SK-N-SH (cell line): Measurements from ENCODE around the gene SLC9A7. TPM values are rescaled to one million over a fixed set of nuclear protein-coding genes. Genes with fewer than 3 reads are reported as not detected.

Source experiments
- CTCF ChIA-PET: fragments of 300-600, 350-600 bp; formaldehyde crosslinking; extraction: SDS; loops from one replicate; lab custom pipeline; 2021; lab: Yijun Ruan, JAX
- POLR2A ChIA-PET: fragments of 350-600 bp; sonication (Branson Sonifier 250); formaldehyde crosslinking; extraction: SDS; loops from one replicate; lab custom pipeline; 2020; ENCODE audit warnings: antibody characterized with exemption, inconsistent platforms; lab: Yijun Ruan, JAX
- DNase-seq: peaks from one replicate; pipeline ENCODE4 v3.0.0; 2012
- H2AFZ ChIP-seq: fragments of 200-600 bp; sonication (generic); 2 replicates; pipeline ENCODE4 v1.8.1; 2016; ENCODE audit warnings: antibody characterized with exemption, mild to moderate bottlenecking, low read depth
- H3F3A ChIP-seq: fragments of 200-600 bp; sonication (generic); replicated peaks from 2 replicates; pipeline ENCODE3; 2016; ENCODE audit warnings: antibody characterized with exemption, mild to moderate bottlenecking; ENCODE audit not compliant: insufficient read depth
- H3K27ac ChIP-seq, 2 experiments: fragments of 200-500 bp in 1 of 2; fragments of 200-600 bp in 1 of 2; sonication (Bioruptor generic) in 1 of 2; sonication (generic), shearing (Covaris generic) in 1 of 2; 2 replicates each; pipeline versions ENCODE4 v1.5.1 to v1.6.1; 2014 to 2016; ENCODE audit warnings: low read depth in 2 of 2, inconsistent platforms in 1 of 2, low read length in 1 of 2, mild to moderate bottlenecking in 1 of 2, mixed read lengths in 1 of 2
- H3K27me3 ChIP-seq: fragments of 200-600 bp; sonication (generic), shearing (Covaris generic); 2 replicates; pipeline ENCODE4 v1.6.1; 2016; ENCODE audit warnings: mixed run types; ENCODE audit not compliant: insufficient read depth
- H3K36me3 ChIP-seq, 2 experiments: fragments of 200-500 bp in 1 of 2; fragments of 200-600 bp in 1 of 2; sonication (Bioruptor generic) in 1 of 2; sonication (generic) in 1 of 2; replicated peaks in 1 of 2; 2 replicates each; pipeline versions ENCODE3 to v1.5.1; 2014 to 2016; ENCODE audit warnings: low read length in 1 of 2, mild to moderate bottlenecking in 1 of 2; ENCODE audit not compliant: insufficient read depth in 2 of 2, control insufficient read depth in 1 of 2
- H3K4me1 ChIP-seq, 2 experiments: fragments of 200-500 bp in 1 of 2; fragments of 200-600 bp in 1 of 2; sonication (Bioruptor generic) in 1 of 2; sonication (generic), shearing (Covaris generic) in 1 of 2; 2 replicates each; pipeline versions ENCODE4 v1.5.1 to v1.6.1; 2014 to 2016; ENCODE audit warnings: low read depth in 1 of 2, low read length in 1 of 2, mixed run types in 1 of 2; ENCODE audit not compliant: insufficient read depth in 2 of 2, control insufficient read depth in 1 of 2
- H3K4me2 ChIP-seq: fragments of 200-600 bp; sonication (generic), shearing (Covaris generic); 2 replicates; pipeline ENCODE4 v1.6.1; 2017; ENCODE audit warnings: mixed run types
- H3K4me3 ChIP-seq, 2 experiments: fragments of 200-500 bp in 1 of 2; fragments of 200-600 bp in 1 of 2; sonication (Bioruptor generic) in 1 of 2; sonication (generic), shearing (Covaris generic) in 1 of 2; 2 replicates each; pipeline versions ENCODE4 v1.5.1 to v1.8.1; 2014 to 2016; ENCODE audit warnings: low read depth in 2 of 2, inconsistent platforms in 1 of 2, low read length in 1 of 2, mild to moderate bottlenecking in 1 of 2, mixed read lengths in 1 of 2, moderate library complexity in 1 of 2
- H3K79me2 ChIP-seq: fragments of 200-600 bp; sonication (generic); 2 replicates; pipeline ENCODE4 v1.8.1; 2017; ENCODE audit warnings: mild to moderate bottlenecking; ENCODE audit not compliant: insufficient read depth
- H3K9ac ChIP-seq: fragments of 200-600 bp; sonication (generic); 2 replicates; pipeline ENCODE4 v1.6.1; 2017; ENCODE audit warnings: mixed run types
- H3K9me2 ChIP-seq: fragments of 200-600 bp; sonication (generic); 2 replicates; pipeline ENCODE4 v1.6.1; 2017; ENCODE audit warnings: mixed run types
- H3K9me3 ChIP-seq: fragments of 200-600 bp; sonication (generic); 2 replicates; pipeline ENCODE4 v1.6.1; 2017; ENCODE audit warnings: mixed run types, mild to moderate bottlenecking, moderate library complexity
- H4K20me1 ChIP-seq: fragments of 200-600 bp; sonication (generic); 2 replicates; pipeline ENCODE4 v1.6.1; 2017; ENCODE audit warnings: mild to moderate bottlenecking, mixed run types; ENCODE audit not compliant: insufficient read depth
- EZH2phosphoT487 ChIP-seq: fragments of 200-600 bp; sonication (generic); IDR thresholded peaks from 2 replicates; pipeline ENCODE4 v1.6.1; 2017; ENCODE audit warnings: low read depth, mixed run types, mild to moderate bottlenecking, antibody characterized with exemption, moderate library complexity, borderline replicate concordance
- FOSL2 ChIP-seq: IDR thresholded peaks from 2 replicates; pipeline ENCODE4 v1.4.0; 2012; ENCODE audit warnings: low read depth, mild to moderate bottlenecking, moderate library complexity, borderline replicate concordance
- FOXM1 ChIP-seq: IDR thresholded peaks from 2 replicates; pipeline ENCODE4 v1.4.0; 2012; ENCODE audit warnings: low read depth, mild to moderate bottlenecking
- GATA2 ChIP-seq: sonication (generic); formaldehyde crosslinking; IDR thresholded peaks from 2 replicates; pipeline ENCODE4 v1.5.0; 2020; ENCODE audit warnings: mild to moderate bottlenecking, missing genetic modification reagents
- IRF3 ChIP-seq: fragments of 150-350 bp; IDR thresholded peaks from 2 replicates; pipeline ENCODE4 v1.6.1; 2016; ENCODE audit warnings: mild to moderate bottlenecking, low read depth, low read length
- JUND ChIP-seq: IDR thresholded peaks from 2 replicates; pipeline ENCODE4 v1.4.0; 2012
- MEF2A ChIP-seq: IDR thresholded peaks from 2 replicates; pipeline ENCODE4 v1.4.0; 2012; ENCODE audit warnings: low read depth, borderline replicate concordance
- MXI1 ChIP-seq: IDR thresholded peaks from 2 replicates; pipeline ENCODE4 v1.6.1; 2012; ENCODE audit warnings: mild to moderate bottlenecking, low read depth, low read length, improper control_type of control experiment
- NFIC ChIP-seq: IDR thresholded peaks from 2 replicates; pipeline ENCODE4 v1.4.0; 2012; ENCODE audit warnings: borderline replicate concordance
- PBX3 ChIP-seq: IDR thresholded peaks from 2 replicates; pipeline ENCODE4; 2012
- POLR2AphosphoS5 ChIP-seq: IDR thresholded peaks from 2 replicates; pipeline ENCODE4 v1.6.1; 2012; ENCODE audit warnings: low read depth, low read length
- RCOR1 ChIP-seq: fragments of 150-350 bp; IDR thresholded peaks from 2 replicates; pipeline ENCODE4 v1.6.1; 2017; ENCODE audit warnings: antibody characterized with exemption, low read length
- USF1 ChIP-seq: IDR thresholded peaks from 2 replicates; pipeline ENCODE4 v1.4.0; 2012; ENCODE audit warnings: low read depth, borderline replicate concordance
- USF2 ChIP-seq: fragments of 150-350 bp; IDR thresholded peaks from 2 replicates; pipeline ENCODE4 v1.6.1; 2017; ENCODE audit warnings: antibody characterized with exemption, low read length, low read depth, borderline replicate concordance
- YY1 ChIP-seq: IDR thresholded peaks from 2 replicates; pipeline ENCODE4 v1.4.0; 2012; ENCODE audit warnings: low read depth, mild to moderate bottlenecking
- WGBS: methylation state at CpG from one replicate; pipeline ENCODE4 v1.1.6; 2017; ENCODE audit warnings: low lambda C conversion rate; 5-methylcytosine and 5-hydroxymethylcytosine counted together
- polyA plus RNA-seq, 3 experiments: library from polyadenylated mRNA; depleted of rRNA; stranded (reverse); fragments of >200 nt; gene quantifications; 2 replicates each; pipeline ENCODE4 v1.2.3, GENCODE V29; 2012

The SLC9A7 gene
- polyA plus RNA-seq, 1 of the 3 experiments (the other 2 are of a cell fraction), result 10.5 TPM

GRCh38 chrX:46624090-46624786 is 134.7 kb downstream of the SLC9A7 start:
- Histone ChIP-seq H3F3A (no peaks in the 10 kb centered on the region), H3K79me2 (no peaks in the 10 kb centered on the region), H3K4me1 (no peaks in the 10 kb centered on the region), H2AFZ (no peak overlapping the region), H3K9ac (no peak overlapping the region), H3K27me3 (no peaks in the 10 kb centered on the region; the same call in 1 of the 2 replicates), H3K4me3 (no peak overlapping the region), H3K9me3 (no peaks in the 10 kb centered on the region), H3K4me2 (no peak overlapping the region), H3K9me2 (no peaks in the 10 kb centered on the region), H3K27ac (no peak overlapping the region), H4K20me1 (no peaks in the 10 kb centered on the region), H3K36me3 (no peaks in the 10 kb centered on the region)
- WGBS, result 60% methylated on average over 6 of the region's 6 CpGs
- no peak for DNase-seq
- ChIA-PET POLR2A (no interaction called here), CTCF (no interaction called here)
- no peak for TF ChIP-seq NFIC
- TF ChIP-seq POLR2AphosphoS5, result no peak
- no peak for TF ChIP-seq JUND
- no peak for TF ChIP-seq USF2
- TF ChIP-seq FOSL2, result no peak
- TF ChIP-seq MEF2A, result no peak
- TF ChIP-seq RCOR1, result no peak
- TF ChIP-seq USF1, result no peak
- TF ChIP-seq PBX3, result no peak
- no peak for TF ChIP-seq FOXM1
- no peak for TF ChIP-seq YY1
- no peak for TF ChIP-seq EZH2phosphoT487
- no peak for TF ChIP-seq MXI1
- no peak for TF ChIP-seq GATA2
- TF ChIP-seq IRF3, result no peak
